Endodermal cell (in vitro differentiated cells): Measurements from ENCODE around the gene MFSD6L. TPM values are rescaled to one million over a fixed set of nuclear protein-coding genes. Genes with fewer than 3 reads are reported as not detected.

ENCODE experiments used
- DNase-seq: peaks from one replicate; pipeline ENCODE4 v3.0.0-alpha.2; 2017
- H3K27ac ChIP-seq: 2 replicates; pipeline ENCODE4 v1.5.1; 2013; ENCODE audit warnings: mild to moderate bottlenecking, low read depth, low read length, moderate library complexity
- H3K27me3 ChIP-seq: 2 replicates; pipeline ENCODE4 v1.6.1; 2013; ENCODE audit warnings: mild to moderate bottlenecking, low read length, moderate library complexity; ENCODE audit not compliant: insufficient read depth, control insufficient read depth, poor library complexity, severe bottlenecking
- H3K36me3 ChIP-seq: 2 replicates; pipeline ENCODE4 v1.7.0; 2013; ENCODE audit warnings: mild to moderate bottlenecking, low read length, moderate library complexity; ENCODE audit not compliant: control insufficient read depth, insufficient read depth
- H3K4me1 ChIP-seq: one replicate; pipeline ENCODE4 v1.7.0; 2013; ENCODE audit warnings: low read length; ENCODE audit not compliant: control insufficient read depth, insufficient read depth
- H3K4me3 ChIP-seq: 2 replicates; pipeline ENCODE4 v1.5.1; 2013; ENCODE audit warnings: mild to moderate bottlenecking, low read length, moderate library complexity
- H3K9ac ChIP-seq: 2 replicates; pipeline ENCODE4 v1.6.1; 2013; ENCODE audit warnings: mild to moderate bottlenecking, low read length, moderate library complexity; ENCODE audit not compliant: poor library complexity, severe bottlenecking; ENCODE audit errors: extremely low read depth
- H3K9me3 ChIP-seq: 2 replicates; pipeline ENCODE4 v1.6.1; 2013; ENCODE audit warnings: mild to moderate bottlenecking, low read length, moderate library complexity; ENCODE audit not compliant: control insufficient read depth
- H3K27ac Mint-ChIP-seq: 2 replicates; pipeline ENCODE4 v1.8.0; 2020; ENCODE audit warnings: mixed read lengths
- H3K27me3 Mint-ChIP-seq: 2 replicates; pipeline ENCODE4 v1.8.0; 2021; ENCODE audit warnings: mild to moderate bottlenecking, mixed read lengths; ENCODE audit not compliant: insufficient read depth
- H3K36me3 Mint-ChIP-seq: 2 replicates; pipeline ENCODE4 v1.8.0; 2020; ENCODE audit warnings: low read depth, mixed read lengths
- H3K4me1 Mint-ChIP-seq: 2 replicates; pipeline ENCODE4 v1.8.0; 2020; ENCODE audit warnings: mixed read lengths
- H3K4me3 Mint-ChIP-seq: 2 replicates; pipeline ENCODE4 v1.8.0; 2020; ENCODE audit warnings: mild to moderate bottlenecking, moderate library complexity, mixed read lengths
- H3K9me3 Mint-ChIP-seq: 2 replicates; pipeline ENCODE4 v1.8.0; 2020; ENCODE audit warnings: mild to moderate bottlenecking, mixed read lengths
- CTCF ChIP-seq: fragments of 200-600 bp; sonication (generic); conservative IDR thresholded peaks from 2 replicates; pipeline ENCODE4 v1.5.0; 2021; ENCODE audit warnings: antibody characterized with exemption, mild to moderate bottlenecking
- WGBS, 2 experiments: methylation state at CpG; one replicate each; pipeline versions ENCODE4 v1.1.5 to v1.1.7; 2013; ENCODE audit warnings: missing lambda C conversion rate in 2 of 2, mixed read lengths in 1 of 2; ENCODE audit not compliant: insufficient coverage in 1 of 2, insufficient read length in 1 of 2; 5-methylcytosine and 5-hydroxymethylcytosine counted together
- total RNA-seq, 2 donors: library from RNA; stranded (reverse); fragmentation: NEBNext Ultra II Directional in 1 of 2; extraction: Animal tissue kit (Norgen Biotek cat#: 25700) in 1 of 2; gene quantifications; 2 replicates in 1 of 2; 3 replicates in 1 of 2; pipeline ENCODE4 v1.2.1, GENCODE V29; 2021

MFSD6L gene
- total RNA-seq, 2 donors from 2014 or later, result 3.3 to 5.1 TPM

GRCh38 chr17:8794636-8795035 lies 4.5 kb downstream of the MFSD6L start:
- Mint-ChIP-seq H3K9me3 (peaks cover 17% of the 10 kb centered on the region), H3K36me3 (peaks cover 5% of the 10 kb centered on the region), H3K27me3 (peaks cover 32% of the 10 kb centered on the region), H3K4me1 (peaks cover 14% of the 10 kb centered on the region), H3K27ac (no peak overlapping the region), H3K4me3 (no peak overlapping the region)
- no peak for DNase-seq
- 87 to 91% methylated on average over 4 to 7 of the region's 7 CpGs for WGBS, 2 experiments
- H3K9me3 ChIP-seq, result peaks cover 16% of the 10 kb centered on the region
- no peak overlapping the region for H3K4me3 ChIP-seq
- H3K36me3 ChIP-seq, result no peaks in the 10 kb centered on the region
- H3K4me1 ChIP-seq, result peaks cover 6% of the 10 kb centered on the region
- no peak overlapping the region for H3K9ac ChIP-seq
- H3K27ac ChIP-seq, result no peak overlapping the region
- no peak for TF ChIP-seq CTCF
- peaks cover 23% of the 10 kb centered on the region for H3K27me3 ChIP-seq

GRCh38 chr17:8793649-8794048 lies 5.5 kb downstream of the MFSD6L start:
- Histone ChIP-seq H3K4me3 (no peak overlapping the region), H3K27ac (no peak overlapping the region), H3K9me3 (peaks cover 16% of the 10 kb centered on the region), H3K27me3 (peaks cover 21% of the 10 kb centered on the region), H3K36me3 (no peaks in the 10 kb centered on the region), H3K9ac (no peak overlapping the region), H3K4me1 (peaks cover 14% of the 10 kb centered on the region)
- peaks cover 28% of the 10 kb centered on the region for H3K27me3 Mint-ChIP-seq
- peaks cover 20% of the 10 kb centered on the region for H3K4me1 Mint-ChIP-seq
- H3K27ac Mint-ChIP-seq, result no peak overlapping the region
- peaks cover 5% of the 10 kb centered on the region for H3K36me3 Mint-ChIP-seq
- no peak overlapping the region for H3K4me3 Mint-ChIP-seq
- 94 to 100% methylated on average over 2 of the region's 2 CpGs for WGBS, 2 experiments
- no peak for TF ChIP-seq CTCF
- no peak for DNase-seq
- H3K9me3 Mint-ChIP-seq, result peaks cover 17% of the 10 kb centered on the region

GRCh38 chr17:8792646-8793045 lies 6.5 kb downstream of the MFSD6L start:
- Mint-ChIP-seq H3K27me3 (peaks cover 22% of the 10 kb centered on the region), H3K9me3 (peaks cover 17% of the 10 kb centered on the region), H3K36me3 (peaks cover 5% of the 10 kb centered on the region), H3K4me1 (peaks cover 18% of the 10 kb centered on the region), H3K27ac (no peak overlapping the region), H3K4me3 (no peak overlapping the region)
- Histone ChIP-seq H3K4me3 (no peak overlapping the region), H3K9me3 (peaks cover 16% of the 10 kb centered on the region), H3K9ac (no peak overlapping the region), H3K27ac (no peak overlapping the region), H3K36me3 (no peaks in the 10 kb centered on the region), H3K27me3 (peaks cover 19% of the 10 kb centered on the region), H3K4me1 (peaks cover 14% of the 10 kb centered on the region)
- no peak for DNase-seq
- TF ChIP-seq CTCF, result no peak
- 97 to 100% methylated on average over 1 to 3 of the region's 6 CpGs for WGBS, 2 experiments
